ENCODE results near the gene ILF3. TPM values are rescaled to one million over a fixed set of nuclear protein-coding genes. Genes with fewer than 3 reads are reported as not detected.

ILF3 gene
- total RNA-seq, 3 donors from 2014 or later (not counting 1 experiment from before 2014, with no cell fraction given): 329 to 365 (median 332) TPM

GRCh38 chr19:10644260-10645007 is 9.7 kb upstream of the ILF3 start:
- 17% methylated on average over 11 of the region's 14 CpGs for WGBS (ENCODE audit: insufficient coverage)
- Mint-ChIP-seq H3K9me3 (no peaks in the 10 kb centered on the region), H3K36me3 (no peaks in the 10 kb centered on the region)

DNA sequence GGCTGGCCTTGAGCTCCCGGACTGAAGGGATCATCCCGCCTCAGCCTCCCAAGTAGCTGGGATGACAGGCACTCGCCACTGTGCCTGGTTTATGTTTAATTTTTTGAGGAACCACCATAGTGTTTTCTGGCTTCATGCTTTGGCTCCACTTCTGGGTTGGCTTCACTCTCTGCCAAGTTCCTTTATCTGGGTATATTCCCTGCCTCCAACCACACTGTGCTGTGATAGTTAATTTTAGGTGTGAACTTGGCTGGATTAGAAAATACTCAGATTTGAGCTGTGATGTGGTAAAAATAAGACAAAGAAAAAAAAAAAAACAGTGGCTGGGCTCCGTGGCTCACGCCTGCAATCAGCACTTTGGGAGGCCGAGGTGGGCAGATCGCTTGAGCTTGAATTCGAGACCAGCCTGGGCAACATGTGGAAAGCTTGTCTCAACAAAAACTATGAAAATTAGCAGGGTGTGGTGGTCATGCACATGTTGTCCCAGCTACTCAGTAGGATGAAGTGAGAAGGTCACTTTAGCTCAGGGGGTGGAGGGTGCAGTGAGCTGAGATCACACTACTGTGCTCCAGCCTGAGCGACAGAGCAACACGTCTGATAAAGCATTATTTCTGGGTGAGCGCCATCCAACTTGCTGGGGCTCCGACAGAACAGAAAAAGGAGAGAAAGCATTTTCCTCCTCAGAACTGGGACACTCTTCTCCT is 7.5 kb upstream of the ILF3 start:
- peaks cover 4 to 32% of the 10 kb centered on the region in 2 donors for H3K4me1 Mint-ChIP-seq
- Histone ChIP-seq H3K27ac (ENCODE audit: low read length) (no peak overlapping the region), H3K4me3 (ENCODE audit: low read length) (no peak overlapping the region), H3K9me3 (ENCODE audit: control insufficient read depth, insufficient read depth, low read length) (no peaks in the 10 kb centered on the region), H3K4me1 (ENCODE audit: control insufficient read depth, insufficient read depth, low read length) (peaks cover 33% of the 10 kb centered on the region), H3K27me3 (ENCODE audit: control insufficient read depth, insufficient read depth, low read length) (no peaks in the 10 kb centered on the region), H3K36me3 (ENCODE audit: control insufficient read depth, insufficient read depth, low read length) (peaks cover 15% of the 10 kb centered on the region)
- ATAC-seq (no peak), DNase-seq (no peak)
- H3K4me3 Mint-ChIP-seq: no peak overlapping the region
- H3K36me3 Mint-ChIP-seq: no peaks in the 10 kb centered on the region
- 90% methylated on average over 12 of the region's 12 CpGs for WGBS (ENCODE audit: insufficient coverage)
- H3K27me3 Mint-ChIP-seq (ENCODE audit: low read depth in 2 of 2): no peaks in the 10 kb centered on the region
- intact Hi-C loops (cut with micrococcal nuclease): no loop called here
- TF ChIP-seq, protein P1, sequence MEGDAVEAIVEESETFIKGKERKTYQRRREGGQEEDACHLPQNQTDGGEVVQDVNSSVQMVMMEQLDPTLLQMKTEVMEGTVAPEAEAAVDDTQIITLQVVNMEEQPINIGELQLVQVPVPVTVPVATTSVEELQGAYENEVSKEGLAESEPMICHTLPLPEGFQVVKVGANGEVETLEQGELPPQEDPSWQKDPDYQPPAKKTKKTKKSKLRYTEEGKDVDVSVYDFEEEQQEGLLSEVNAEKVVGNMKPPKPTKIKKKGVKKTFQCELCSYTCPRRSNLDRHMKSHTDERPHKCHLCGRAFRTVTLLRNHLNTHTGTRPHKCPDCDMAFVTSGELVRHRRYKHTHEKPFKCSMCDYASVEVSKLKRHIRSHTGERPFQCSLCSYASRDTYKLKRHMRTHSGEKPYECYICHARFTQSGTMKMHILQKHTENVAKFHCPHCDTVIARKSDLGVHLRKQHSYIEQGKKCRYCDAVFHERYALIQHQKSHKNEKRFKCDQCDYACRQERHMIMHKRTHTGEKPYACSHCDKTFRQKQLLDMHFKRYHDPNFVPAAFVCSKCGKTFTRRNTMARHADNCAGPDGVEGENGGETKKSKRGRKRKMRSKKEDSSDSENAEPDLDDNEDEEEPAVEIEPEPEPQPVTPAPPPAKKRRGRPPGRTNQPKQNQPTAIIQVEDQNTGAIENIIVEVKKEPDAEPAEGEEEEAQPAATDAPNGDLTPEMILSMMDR (IDR thresholded peaks at IDR 0.05): no peak
- peak overlapping the region in 1 of 2 donors; percentile 51 for H3K27ac Mint-ChIP-seq
- no peaks in the 10 kb centered on the region for H3K9me3 Mint-ChIP-seq

More at GRCh38 chr19:10644260-10645007, 9.7 kb upstream of the ILF3 start:
- Mint-ChIP-seq H3K4me3 (no peak overlapping the region), H3K4me1 (peaks cover 4 to 32% of the 10 kb centered on the region in 2 donors), H3K27me3 (ENCODE audit: low read depth in 2 of 2) (no peaks in the 10 kb centered on the region), H3K27ac (peak overlapping the region; percentile 72 to 85)
- no peaks in the 10 kb centered on the region for H3K27me3 ChIP-seq (ENCODE audit: control insufficient read depth, insufficient read depth, low read length)
- H3K4me3 ChIP-seq (ENCODE audit: low read length): no peak overlapping the region
- DNase-seq: peak; percentile 86 to 91
- peak; percentile 93 to 97 (median 94) for ATAC-seq
- no peaks in the 10 kb centered on the region for H3K9me3 ChIP-seq (ENCODE audit: control insufficient read depth, insufficient read depth, low read length)
- peak overlapping the region; percentile 29 for H3K27ac ChIP-seq (ENCODE audit: low read length)
- peaks cover 35% of the 10 kb centered on the region for H3K36me3 ChIP-seq (ENCODE audit: control insufficient read depth, insufficient read depth, low read length)
- TF ChIP-seq, protein P1 (IDR thresholded peaks at IDR 0.05): peak; percentile 82
- intact Hi-C loops (cut with micrococcal nuclease): loop anchor here (1.0 kb wide), 1 partner anchor 63 kb away; no protein-coding TSS in a partner anchor
- peaks cover 39% of the 10 kb centered on the region for H3K4me1 ChIP-seq (ENCODE audit: control insufficient read depth, insufficient read depth, low read length)

DNA sequence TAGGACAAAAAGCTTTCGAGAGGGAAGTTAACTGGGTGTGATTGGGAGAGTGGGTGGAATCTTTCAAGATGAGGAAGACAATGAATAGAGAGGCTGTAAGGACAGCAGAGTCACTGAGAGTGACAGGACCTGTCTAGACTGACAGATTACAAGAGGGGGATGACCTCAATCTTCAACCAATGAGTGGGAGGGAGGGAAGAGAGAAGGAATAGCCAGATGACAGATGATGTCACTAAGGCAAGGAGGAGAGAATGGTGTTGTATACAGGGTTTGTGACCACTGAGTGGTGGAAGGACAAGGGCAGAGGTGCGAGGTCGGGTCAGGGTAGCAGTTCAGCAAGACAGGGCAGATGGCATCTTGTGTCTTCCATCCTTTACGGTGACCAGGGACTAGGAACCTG is 5.8 kb upstream of the ILF3 start:
- WGBS (ENCODE audit: insufficient coverage): 88% methylated on average over 3 of the region's 4 CpGs

More for the DNA sequence above, 5.8 kb upstream of the ILF3 start:
- no peak overlapping the region for H3K4me3 Mint-ChIP-seq
- Histone ChIP-seq H3K9me3 (ENCODE audit: control insufficient read depth, insufficient read depth, low read length) (no peaks in the 10 kb centered on the region), H3K36me3 (ENCODE audit: control insufficient read depth, insufficient read depth, low read length) (peaks cover 5% of the 10 kb centered on the region), H3K4me1 (ENCODE audit: control insufficient read depth, insufficient read depth, low read length) (peaks cover 34% of the 10 kb centered on the region), H3K27me3 (ENCODE audit: control insufficient read depth, insufficient read depth, low read length) (no peaks in the 10 kb centered on the region), H3K27ac (ENCODE audit: low read length) (no peak overlapping the region), H3K4me3 (ENCODE audit: low read length) (no peak overlapping the region)
- intact Hi-C loops (cut with micrococcal nuclease): no loop called here
- ATAC-seq (no peak), DNase-seq (no peak)
- H3K4me1 Mint-ChIP-seq: peaks cover 9 to 31% of the 10 kb centered on the region in 2 donors
- H3K27me3 Mint-ChIP-seq (ENCODE audit: low read depth in 2 of 2): no peaks in the 10 kb centered on the region
- no peaks in the 10 kb centered on the region for H3K36me3 Mint-ChIP-seq
- H3K27ac Mint-ChIP-seq: peak overlapping the region in 1 of 2 donors; percentile 49
- no peaks in the 10 kb centered on the region for H3K9me3 Mint-ChIP-seq
- TF ChIP-seq, protein P1 (IDR thresholded peaks at IDR 0.05): no peak

All from natural killer cell (primary cell).